ENCODE data around the gene AP1G2.
"Not testable (repeated sequence)": the region's sequence is repeated elsewhere in the genome, so short reads cannot be mapped to it uniquely, and the experiment has no call there.

AP1G2 gene

GRCh38 chr14:23612802-23613201, 45.2 kb upstream of the AP1G2 start:
- H3K27me3 ChIP-seq (ENCODE audit: control insufficient read depth, insufficient read depth, low read length) = no peaks in the 10 kb centered on the region
- H3K9ac ChIP-seq = no peak overlapping the region
- no peaks in the 10 kb centered on the region for H3K4me1 ChIP-seq
- H3K79me2 ChIP-seq = no peaks in the 10 kb centered on the region
- no peaks in the 10 kb centered on the region for H3K9me3 ChIP-seq (ENCODE audit: control insufficient read depth, low read length)
- H3K27ac ChIP-seq = no peak overlapping the region
- H3K36me3 ChIP-seq (ENCODE audit: control insufficient read depth, insufficient read depth, low read length) = no peaks in the 10 kb centered on the region
- no peak overlapping the region for H3K4me2 ChIP-seq (ENCODE audit: low read length)
- H3K4me3 ChIP-seq (ENCODE audit: low read depth, low read length) = no peak overlapping the region
- no peak for TF ChIP-seq CTCF (IDR thresholded peaks at IDR 0.05)
- H2AFZ ChIP-seq = no peak overlapping the region

- Histone ChIP-seq H3K79me2 (no peaks in the 10 kb centered on the region), H3K27ac (no peak overlapping the region), H3K27me3 (ENCODE audit: control insufficient read depth, insufficient read depth, low read length) (no peaks in the 10 kb centered on the region), H3K4me1 (no peaks in the 10 kb centered on the region), H3K36me3 (ENCODE audit: control insufficient read depth, insufficient read depth, low read length) (no peaks in the 10 kb centered on the region), H3K9me3 (ENCODE audit: control insufficient read depth, low read length) (no peaks in the 10 kb centered on the region), H2AFZ (no peak overlapping the region), H3K4me3 (ENCODE audit: low read depth, low read length) (no peak overlapping the region), H3K9ac (no peak overlapping the region), H3K4me2 (ENCODE audit: low read length) (no peak overlapping the region)
- TF ChIP-seq CTCF (IDR thresholded peaks at IDR 0.05) = no peak
Observed at GRCh38 chr14:23612354-23612732, 44.8 kb upstream of the AP1G2 start.

GRCh38 chr14:23610815-23611289, 43.3 kb upstream of the AP1G2 start:
- Histone ChIP-seq H3K27ac (no peak overlapping the region), H3K36me3 (ENCODE audit: control insufficient read depth, insufficient read depth, low read length) (no peaks in the 10 kb centered on the region), H3K79me2 (no peaks in the 10 kb centered on the region), H3K4me3 (ENCODE audit: low read depth, low read length) (no peak overlapping the region), H3K9ac (no peak overlapping the region), H3K27me3 (ENCODE audit: control insufficient read depth, insufficient read depth, low read length) (no peaks in the 10 kb centered on the region), H3K4me2 (ENCODE audit: low read length) (no peak overlapping the region), H3K9me3 (ENCODE audit: control insufficient read depth, low read length) (no peaks in the 10 kb centered on the region), H3K4me1 (no peaks in the 10 kb centered on the region), H2AFZ (no peak overlapping the region)
- TF ChIP-seq CTCF (IDR thresholded peaks at IDR 0.05) = no peak

GRCh38 chr14:23610090-23610814, 42.7 kb upstream of the AP1G2 start:
- no peak overlapping the region for H3K4me2 ChIP-seq (ENCODE audit: low read length)
- no peaks in the 10 kb centered on the region for H3K79me2 ChIP-seq
- no peak overlapping the region for H3K4me3 ChIP-seq (ENCODE audit: low read depth, low read length)
- no peaks in the 10 kb centered on the region for H3K27me3 ChIP-seq (ENCODE audit: control insufficient read depth, insufficient read depth, low read length)
- H3K9me3 ChIP-seq (ENCODE audit: control insufficient read depth, low read length) = no peaks in the 10 kb centered on the region
- no peaks in the 10 kb centered on the region for H3K4me1 ChIP-seq
- no peak overlapping the region for H3K9ac ChIP-seq
- H3K27ac ChIP-seq = no peak overlapping the region
- no peak overlapping the region for H2AFZ ChIP-seq
- H3K36me3 ChIP-seq (ENCODE audit: control insufficient read depth, insufficient read depth, low read length) = no peaks in the 10 kb centered on the region
- no peak for TF ChIP-seq CTCF (IDR thresholded peaks at IDR 0.05)

GRCh38 chr14:23609411-23610089, 42.0 kb upstream of the AP1G2 start:
- not testable (repeated sequence) for H3K4me1 ChIP-seq; H2AFZ ChIP-seq; H3K36me3 ChIP-seq (ENCODE audit: control insufficient read depth, insufficient read depth, low read length); H3K9me3 ChIP-seq (ENCODE audit: control insufficient read depth, low read length); H3K4me2 ChIP-seq (ENCODE audit: low read length); H3K27ac ChIP-seq; H3K4me3 ChIP-seq (ENCODE audit: low read depth, low read length); H3K79me2 ChIP-seq; H3K27me3 ChIP-seq (ENCODE audit: control insufficient read depth, insufficient read depth, low read length); H3K9ac ChIP-seq
